NT2/D1 (cell line): ENCODE measurements around the gene DNAAF5.
"Not testable (repeated sequence)": the region's sequence is repeated elsewhere in the genome, so short reads cannot be mapped to it uniquely, and the experiment has no call there.

ENCODE experiments used
- DNase-seq: peaks from one replicate; pipeline ENCODE4 v3.0.0-alpha.2; 2011; ENCODE audit warnings: low read depth, low spot score
- H3K27me3 ChIP-seq: 2 replicates; pipeline ENCODE4 v1.6.0; 2011; ENCODE audit warnings: mild to moderate bottlenecking; ENCODE audit not compliant: insufficient read length, insufficient read depth
- H3K36me3 ChIP-seq: 2 replicates; pipeline ENCODE4 v1.6.1; 2011; ENCODE audit warnings: mild to moderate bottlenecking, low read length, mixed read lengths; ENCODE audit not compliant: insufficient read depth, insufficient read length
- H3K4me1 ChIP-seq: 2 replicates; pipeline ENCODE4 v1.5.1; 2011; ENCODE audit not compliant: insufficient read depth, insufficient read length
- H3K4me3 ChIP-seq: 2 replicates; pipeline ENCODE4 v1.5.1; 2011; ENCODE audit warnings: low read depth; ENCODE audit not compliant: insufficient read length
- H3K9ac ChIP-seq: 2 replicates; pipeline ENCODE4 v1.6.0; 2011; ENCODE audit warnings: low read depth; ENCODE audit not compliant: insufficient read length
- H3K9me3 ChIP-seq: 2 replicates; pipeline ENCODE4 v1.5.1; 2011; ENCODE audit warnings: mild to moderate bottlenecking, low read length; ENCODE audit not compliant: insufficient read depth
- SUZ12 ChIP-seq: IDR thresholded peaks from 2 replicates; pipeline ENCODE4 v1.6.1; 2011; ENCODE audit not compliant: insufficient read length, insufficient read depth; ENCODE audit errors: extremely low read depth
- YY1 ChIP-seq: IDR thresholded peaks from 2 replicates; pipeline ENCODE4 v1.6.1; 2011; ENCODE audit not compliant: insufficient read length, insufficient read depth
- ZNF274 ChIP-seq: IDR thresholded peaks from 2 replicates; pipeline ENCODE4 v1.6.1; 2011; ENCODE audit warnings: mild to moderate bottlenecking, low read depth, low read length

The DNAAF5 gene

GRCh38 chr7:791519-791918 lies 65.0 kb downstream of the DNAAF5 start:
- TF ChIP-seq YY1 (no peak), ZNF274 (no peak), SUZ12 (no peak)
- peaks cover 25% of the 10 kb centered on the region for H3K36me3 ChIP-seq
- H3K27me3 ChIP-seq = no peaks in the 10 kb centered on the region
- H3K9me3 ChIP-seq = no peaks in the 10 kb centered on the region; the same call in 1 of the 2 replicates
- no peak overlapping the region for H3K4me3 ChIP-seq
- DNase-seq = no peak
- H3K9ac ChIP-seq = no peak overlapping the region
- H3K4me1 ChIP-seq = no peaks in the 10 kb centered on the region

DNA sequence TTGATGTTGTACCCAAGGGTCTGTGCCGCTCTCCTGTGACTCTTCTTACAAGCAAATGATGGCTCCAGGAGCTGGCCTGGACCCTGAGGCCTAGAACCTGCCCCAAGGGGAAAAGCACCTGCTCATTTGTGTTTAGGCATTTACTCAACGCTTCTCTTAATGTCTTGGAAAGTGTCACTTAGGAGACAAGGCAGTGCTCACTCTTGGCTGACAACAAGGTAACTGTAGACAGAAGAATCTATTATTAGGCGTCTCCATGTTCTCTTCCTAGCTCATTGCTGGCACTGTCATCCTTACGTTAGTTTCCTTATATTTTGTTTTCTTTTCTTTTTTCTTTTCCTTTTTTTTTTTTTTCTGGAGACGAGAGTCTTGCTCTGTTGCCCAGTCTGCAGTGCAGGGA lies 67.7 kb downstream of the DNAAF5 start:
- H3K4me1 ChIP-seq = peaks cover 6% of the 10 kb centered on the region
- TF ChIP-seq SUZ12 (no peak), ZNF274 (no peak), YY1 (no peak)
- H3K4me3 ChIP-seq = no peak overlapping the region
- no peaks in the 10 kb centered on the region; the same call in 1 of the 2 replicates for H3K9me3 ChIP-seq
- no peaks in the 10 kb centered on the region for H3K27me3 ChIP-seq
- no peak for DNase-seq
- H3K36me3 ChIP-seq = peaks cover 9% of the 10 kb centered on the region
- no peak overlapping the region for H3K9ac ChIP-seq

DNA sequence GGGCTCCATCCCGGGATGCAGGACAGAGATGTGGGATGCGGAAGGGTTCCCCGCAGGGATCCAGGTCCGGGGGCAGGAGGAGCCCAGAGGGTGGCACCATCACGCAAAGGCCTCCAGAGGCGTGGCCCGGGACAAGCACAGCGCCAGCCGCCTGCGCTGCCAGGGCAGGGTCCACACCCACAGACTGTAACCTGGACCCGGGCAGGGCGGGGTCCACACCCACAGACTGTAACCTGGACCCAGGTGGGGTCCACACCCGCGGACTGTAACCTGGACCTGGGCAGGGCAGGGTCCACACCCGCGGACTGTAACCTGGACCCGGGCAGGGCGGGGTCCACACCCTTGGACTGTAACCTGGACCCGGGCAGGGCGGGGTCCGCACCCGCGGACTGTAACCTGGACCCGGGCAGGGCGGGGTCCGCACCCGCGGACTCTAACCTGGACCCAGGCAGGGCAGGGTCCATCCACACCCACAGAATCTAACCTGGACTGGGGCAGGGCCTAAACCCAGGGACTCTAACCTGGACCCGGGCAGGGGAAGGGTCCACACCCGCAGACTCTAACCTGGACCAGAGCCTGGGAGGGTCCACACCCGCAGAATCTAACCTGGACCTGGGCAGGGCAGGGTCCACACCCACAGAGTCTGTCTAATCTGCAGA lies 68.3 kb downstream of the DNAAF5 start:
- H3K36me3 ChIP-seq = peaks cover 5% of the 10 kb centered on the region
- DNase-seq = no peak

GRCh38 chr7:796434-797169 lies 70.1 kb downstream of the DNAAF5 start:
- DNase-seq, H3K4me3 ChIP-seq, H3K9ac ChIP-seq, H3K4me1 ChIP-seq, H3K36me3 ChIP-seq, H3K9me3 ChIP-seq, H3K27me3 ChIP-seq: not testable (repeated sequence)

More for the DNA sequence above, 68.3 kb downstream of the DNAAF5 start:
- Histone ChIP-seq H3K4me1 (peaks cover 6% of the 10 kb centered on the region), H3K9me3 (no peaks in the 10 kb centered on the region; the same call in 1 of the 2 replicates), H3K27me3 (no peaks in the 10 kb centered on the region), H3K9ac (no peak overlapping the region), H3K4me3 (no peak overlapping the region)
- TF ChIP-seq ZNF274 (no peak), YY1 (no peak), SUZ12 (no peak)

DNA sequence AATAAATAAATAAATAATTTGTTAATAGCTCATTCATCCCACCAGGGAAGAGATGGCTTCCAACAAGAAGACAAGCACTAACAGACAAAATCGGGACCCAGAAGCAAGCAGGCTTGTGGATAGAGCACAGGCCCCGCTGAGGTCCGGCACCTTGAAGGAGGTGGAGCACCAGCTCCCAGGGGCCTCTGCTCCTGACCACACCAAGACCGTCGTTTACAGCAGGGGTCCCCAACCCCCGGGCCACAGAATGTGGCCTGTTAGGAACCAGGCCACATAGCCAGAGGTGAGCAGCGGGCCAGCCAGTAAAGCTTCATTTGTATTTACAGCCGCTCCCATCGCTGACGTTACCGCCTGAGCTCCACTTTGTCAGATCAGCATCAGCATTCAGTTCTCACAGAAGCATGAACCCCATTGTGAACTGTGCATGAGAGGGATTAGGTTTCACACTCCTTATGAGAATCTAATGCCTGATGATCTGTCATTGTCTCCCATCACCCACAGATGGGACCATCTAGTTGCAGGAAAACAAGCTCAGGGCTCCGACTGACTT lies 72.5 kb downstream of the DNAAF5 start:
- Histone ChIP-seq H3K4me1 (peaks cover 8% of the 10 kb centered on the region), H3K36me3 (peaks cover 2% of the 10 kb centered on the region), H3K4me3 (no peak overlapping the region), H3K9me3 (no peaks in the 10 kb centered on the region; the same call in 1 of the 2 replicates), H3K27me3 (no peaks in the 10 kb centered on the region), H3K9ac (no peak overlapping the region)
- TF ChIP-seq ZNF274 (no peak), SUZ12 (no peak), YY1 (no peak)
- DNase-seq = no peak

GRCh38 chr7:800692-801091 lies 74.2 kb downstream of the DNAAF5 start:
- DNase-seq = no peak
- Histone ChIP-seq H3K4me3 (no peak overlapping the region), H3K9me3 (no peaks in the 10 kb centered on the region; the same call in 1 of the 2 replicates), H3K4me1 (peaks cover 8% of the 10 kb centered on the region), H3K9ac (no peak overlapping the region), H3K36me3 (peaks cover 2% of the 10 kb centered on the region), H3K27me3 (no peaks in the 10 kb centered on the region)
- TF ChIP-seq ZNF274 (no peak), SUZ12 (no peak), YY1 (no peak)

- H3K4me1 ChIP-seq, H3K36me3 ChIP-seq, H3K4me3 ChIP-seq, H3K9me3 ChIP-seq, H3K9ac ChIP-seq, DNase-seq, H3K27me3 ChIP-seq: not testable (repeated sequence)
Measured at GRCh38 chr7:801351-801750, 74.9 kb downstream of the DNAAF5 start.
